Immature natural killer cell (primary cell): ENCODE measurements around the gene BCAP31. TPM values are rescaled to one million over a fixed set of nuclear protein-coding genes. Genes with fewer than 3 reads are reported as not detected.

Experiments
- DNase-seq, 3 donors: peaks; one replicate each; pipeline ENCODE4 v3.0.0; 2022; ENCODE audit warnings: mixed read lengths in 1 of 3
- H3K27ac Mint-ChIP-seq, 6 donors: one replicate each; pipeline ENCODE4 v1.8.0; 2020; ENCODE audit warnings: mixed read lengths in 6 of 6, mild to moderate bottlenecking in 5 of 6, inconsistent platforms in 4 of 6, moderate library complexity in 3 of 6
- H3K27me3 Mint-ChIP-seq, 3 donors: one replicate each; pipeline ENCODE4 v1.8.0; 2020 to 2021; ENCODE audit warnings: low read depth in 3 of 3, mild to moderate bottlenecking in 3 of 3, mixed read lengths in 3 of 3, moderate library complexity in 3 of 3, inconsistent platforms in 1 of 3
- H3K36me3 Mint-ChIP-seq, 3 donors: one replicate each; pipeline ENCODE4 v1.8.0; 2020; ENCODE audit warnings: mixed read lengths in 3 of 3, inconsistent platforms in 2 of 3, mild to moderate bottlenecking in 2 of 3
- H3K4me1 Mint-ChIP-seq, 2 donors: one replicate each; pipeline ENCODE4 v1.8.0; 2020; ENCODE audit warnings: inconsistent platforms in 2 of 2, mild to moderate bottlenecking in 2 of 2, mixed read lengths in 2 of 2, moderate library complexity in 1 of 2
- H3K4me3 Mint-ChIP-seq, 5 donors: one replicate each; pipeline ENCODE4 v1.8.0; 2020; ENCODE audit warnings: mild to moderate bottlenecking in 5 of 5, mixed read lengths in 5 of 5, inconsistent platforms in 3 of 5, moderate library complexity in 3 of 5
- H3K9me3 Mint-ChIP-seq, 6 donors: one replicate each; pipeline ENCODE4 v1.8.0; 2020; ENCODE audit warnings: mild to moderate bottlenecking in 6 of 6, mixed read lengths in 6 of 6, inconsistent platforms in 4 of 6, moderate library complexity in 3 of 6
- polyA plus RNA-seq, 3 donors: library from polyadenylated mRNA; unstranded; fragments of 300-500 nt; fragmentation: Illumina TruSeq; gene quantifications; one replicate each; pipeline ENCODE4 v1.2.3, GENCODE V29; 2021

BCAP31 gene
- polyA plus RNA-seq = 100 to 1,000 TPM; 367 to 491 (median 373) TPM

- Mint-ChIP-seq H3K9me3 (no peaks in the 10 kb centered on the region), H3K27me3 (peaks cover 0 to 5% (median 3%) of the 10 kb centered on the region in 3 donors), H3K36me3 (no peaks in the 10 kb centered on the region), H3K4me3 (peak within 1 kb of the TSS; percentile 84 to 92 (median 86)), H3K4me1 (peaks cover 31 to 40% of the 10 kb centered on the region in 2 donors), H3K27ac (peak within 1 kb of the TSS; percentile 65 to 90 (median 86))
- DNase-seq = peak; percentile 87 to 91 (median 90)
Measured at GRCh38 chrX:153724252-153725038, at the start of gene BCAP31, which contains the start of gene ABCD1. Gene BCAP31 (minus strand): TSS chrX:153724387. CDS start chrX:153723244, 1,143 bp downstream. Gene ABCD1 (plus strand): TSS chrX:153724856. CDS start chrX:153725267, 411 bp downstream.

GRCh38 chrX:153773218-153773611 lies 49.0 kb upstream of the BCAP31 start:
- H3K36me3 Mint-ChIP-seq = no peaks in the 10 kb centered on the region
- no peaks in the 10 kb centered on the region for H3K27me3 Mint-ChIP-seq
- no peak overlapping the region for H3K4me3 Mint-ChIP-seq
- H3K4me1 Mint-ChIP-seq = no peaks in the 10 kb centered on the region
- no peak for DNase-seq
- H3K27ac Mint-ChIP-seq = no peak overlapping the region
- H3K9me3 Mint-ChIP-seq = no peaks in the 10 kb centered on the region

GRCh38 chrX:153772316-153773217 lies 48.4 kb upstream of the BCAP31 start:
- Mint-ChIP-seq H3K4me3 (no peak overlapping the region), H3K27me3 (no peaks in the 10 kb centered on the region)

GRCh38 chrX:153771415-153772315 lies 47.5 kb upstream of the BCAP31 start:
- no peaks in the 10 kb centered on the region for H3K9me3 Mint-ChIP-seq
- H3K4me1 Mint-ChIP-seq = no peaks in the 10 kb centered on the region
- H3K27me3 Mint-ChIP-seq = peaks cover 0 to 2% (median 0%) of the 10 kb centered on the region in 3 donors
- DNase-seq = no peak
- H3K4me3 Mint-ChIP-seq = no peak overlapping the region
- no peak overlapping the region for H3K27ac Mint-ChIP-seq
- H3K36me3 Mint-ChIP-seq = no peaks in the 10 kb centered on the region

More at GRCh38 chrX:153772316-153773217, 48.4 kb upstream of the BCAP31 start:
- no peak overlapping the region for H3K27ac Mint-ChIP-seq
- DNase-seq = no peak
- H3K4me1 Mint-ChIP-seq = no peaks in the 10 kb centered on the region
- H3K36me3 Mint-ChIP-seq = no peaks in the 10 kb centered on the region
- no peaks in the 10 kb centered on the region for H3K9me3 Mint-ChIP-seq

- no peak for DNase-seq
- no peaks in the 10 kb centered on the region for H3K36me3 Mint-ChIP-seq
- H3K27me3 Mint-ChIP-seq = peaks cover 0 to 2% (median 0%) of the 10 kb centered on the region in 3 donors
- no peak overlapping the region for H3K4me3 Mint-ChIP-seq
- no peaks in the 10 kb centered on the region for H3K4me1 Mint-ChIP-seq
- no peaks in the 10 kb centered on the region for H3K9me3 Mint-ChIP-seq
- no peak overlapping the region for H3K27ac Mint-ChIP-seq
Measured at GRCh38 chrX:153770601-153771414, 46.6 kb upstream of the BCAP31 start.

- Mint-ChIP-seq H3K36me3 (no peaks in the 10 kb centered on the region), H3K4me3 (peak overlapping the region in 1 of 5 donors; percentile 15), H3K9me3 (no peaks in the 10 kb centered on the region), H3K27me3 (peaks cover 0 to 2% (median 0%) of the 10 kb centered on the region in 3 donors), H3K4me1 (no peaks in the 10 kb centered on the region), H3K27ac (no peak overlapping the region)
- no peak for DNase-seq
Measured at GRCh38 chrX:153769865-153770600, 45.8 kb upstream of the BCAP31 start.

- H3K4me3 Mint-ChIP-seq = no peak overlapping the region
- H3K27me3 Mint-ChIP-seq = peaks cover 0 to 2% (median 0%) of the 10 kb centered on the region in 3 donors
- no peak overlapping the region for H3K27ac Mint-ChIP-seq
- DNase-seq = no peak
- no peaks in the 10 kb centered on the region for H3K9me3 Mint-ChIP-seq
- no peaks in the 10 kb centered on the region for H3K36me3 Mint-ChIP-seq
- no peaks in the 10 kb centered on the region for H3K4me1 Mint-ChIP-seq
Measured at GRCh38 chrX:153769158-153769864, 45.1 kb upstream of the BCAP31 start.

GRCh38 chrX:153768311-153769157 lies 44.3 kb upstream of the BCAP31 start:
- no peaks in the 10 kb centered on the region for H3K9me3 Mint-ChIP-seq
- no peak overlapping the region for H3K4me3 Mint-ChIP-seq
- DNase-seq = no peak
- peaks cover 0 to 4% (median 2%) of the 10 kb centered on the region in 3 donors for H3K27me3 Mint-ChIP-seq
- H3K27ac Mint-ChIP-seq = no peak overlapping the region
- no peaks in the 10 kb centered on the region for H3K36me3 Mint-ChIP-seq
- peaks cover 0 to 4% of the 10 kb centered on the region in 2 donors for H3K4me1 Mint-ChIP-seq

GRCh38 chrX:153767674-153768055 lies 43.5 kb upstream of the BCAP31 start:
- Mint-ChIP-seq H3K27me3 (peaks cover 0 to 4% (median 2%) of the 10 kb centered on the region in 3 donors), H3K4me3 (no peak overlapping the region), H3K9me3 (peaks cover 0 to 1% (median 0%) of the 10 kb centered on the region in 6 donors), H3K36me3 (no peaks in the 10 kb centered on the region), H3K27ac (no peak overlapping the region), H3K4me1 (peaks cover 0 to 4% of the 10 kb centered on the region in 2 donors)
- DNase-seq = no peak

GRCh38 chrX:153766871-153767673 lies 42.9 kb upstream of the BCAP31 start:
- no peak for DNase-seq
- no peak overlapping the region for H3K27ac Mint-ChIP-seq

More at GRCh38 chrX:153766871-153767673, 42.9 kb upstream of the BCAP31 start:
- Mint-ChIP-seq H3K27me3 (peaks cover 0 to 4% (median 2%) of the 10 kb centered on the region in 3 donors), H3K36me3 (no peaks in the 10 kb centered on the region), H3K4me1 (peaks cover 0 to 4% of the 10 kb centered on the region in 2 donors), H3K9me3 (peaks cover 0 to 1% (median 0%) of the 10 kb centered on the region in 6 donors), H3K4me3 (no peak overlapping the region)
